A549 treated with AZD9567 at 1 μM for 4 hours (cell line): ENCODE measurements around the gene SCARB2. TPM values are rescaled to one million over a fixed set of nuclear protein-coding genes. Genes with fewer than 3 reads are reported as not detected.

Experiments
- total RNA-seq: library from RNA; stranded (reverse); fragments of 200-300 nt; extraction: Qiagen RNA extraction; gene quantifications from 5 replicates; pipeline ENCODE4 v1.2.3, GENCODE V29; 2022; ENCODE audit not compliant: insufficient read depth

SCARB2 gene
- 44.6 to 54.4 TPM (median 51.4 TPM) in 5 replicates for total RNA-seq

GRCh38 chr4:76213415-76214176 is at the start of gene SCARB2:
Gene SCARB2, minus strand, starts transcription at chr4:76213824. Its CDS starts 281 bp downstream, at chr4:76213543.

GRCh38 chr4:76251441-76252270 is 38.0 kb upstream of the SCARB2 start, which contains the start of gene FAM47E:
Gene FAM47E, plus strand, starts transcription at chr4:76251721. Its CDS starts 26 bp downstream, at chr4:76251747.

GRCh38 chr4:76148142-76148865 is 65.3 kb downstream of the SCARB2 start, which contains the start of gene NUP54:
Gene NUP54, minus strand, starts transcription at chr4:76148397. Its CDS starts 23 bp downstream, at chr4:76148374.

Other genes with a start within 250 kb of the SCARB2 start
- 15.7 to 19.1 TPM (median 15.7 TPM) in 5 replicates for gene SDAD1, start 222.9 kb downstream of the SCARB2 start, total RNA-seq
- gene CXCL9, start 206.3 kb downstream of the SCARB2 start, total RNA-seq, result not detected in 5 replicates
- gene CXCL10, start 190.3 kb downstream of the SCARB2 start, total RNA-seq, result 0.09 TPM in 1 of 5 replicates, not detected in the others
- 0.17 to 0.37 TPM (median 0.26 TPM) in 4 of 5 replicates, not detected in the other for gene CXCL11, start 177.8 kb downstream of the SCARB2 start, total RNA-seq
- not detected in 5 replicates for gene ART3, start 139.1 kb downstream of the SCARB2 start, total RNA-seq
- 28.7 to 31.7 TPM (median 28.9 TPM) in 5 replicates for gene NUP54, start 65.4 kb downstream of the SCARB2 start, total RNA-seq
- gene FAM47E, start 37.9 kb upstream of the SCARB2 start, total RNA-seq, result 0.07 to 0.41 TPM (median 0.24 TPM) in 4 of 5 replicates, not detected in the other
- gene STBD1, start 92.9 kb upstream of the SCARB2 start, total RNA-seq, result 4.2 to 12.4 TPM (median 10.9 TPM) in 5 replicates
- gene CCDC158, start 207.3 kb upstream of the SCARB2 start, total RNA-seq, result 0.02 TPM in 2 of 5 replicates, not detected in the others
- gene SHROOM3, start 221.4 kb upstream of the SCARB2 start, total RNA-seq, result 6.5 to 13.0 TPM (median 12.0 TPM) in 5 replicates